GM19468 (cell line): ENCODE measurements around the gene EXTL1.
A peak's percentile ranks its signal among the peaks of the same experiment; 100 is the strongest.

Source experiments
- ATAC-seq: cut with Tn5 transposase; IDR thresholded peaks from one replicate; pipeline ENCODE4 v1.9.1; 2021; ENCODE audit warnings: mild to moderate bottlenecking, moderate library complexity, moderate number of reproducible peaks; ENCODE audit not compliant: unreplicated experiment; ENCODE audit errors: extremely low read depth

Gene EXTL1

GRCh38 chr1:26020941-26021646 lies 481 bp upstream of the EXTL1 start:
- no peak for ATAC-seq

DNA sequence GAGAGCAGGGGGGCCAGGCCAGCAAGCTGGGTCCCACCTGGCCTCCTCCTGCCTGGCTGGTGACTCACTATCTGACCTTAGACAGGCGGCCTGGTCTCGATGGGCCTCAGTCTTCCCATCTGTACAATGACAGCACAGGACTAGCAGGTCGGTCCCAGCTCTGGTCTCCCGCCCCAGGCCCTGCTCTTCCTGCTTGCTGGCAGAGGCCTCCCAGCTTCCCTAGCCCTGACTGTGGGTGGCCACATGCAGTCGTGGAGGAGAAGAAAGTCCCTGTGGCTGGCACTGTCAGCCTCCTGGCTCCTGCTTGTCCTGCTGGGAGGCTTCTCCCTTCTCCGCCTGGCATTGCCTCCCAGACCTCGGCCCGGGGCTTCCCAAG lies 817 bp downstream of the EXTL1 start:
- no peak for ATAC-seq

DNA sequence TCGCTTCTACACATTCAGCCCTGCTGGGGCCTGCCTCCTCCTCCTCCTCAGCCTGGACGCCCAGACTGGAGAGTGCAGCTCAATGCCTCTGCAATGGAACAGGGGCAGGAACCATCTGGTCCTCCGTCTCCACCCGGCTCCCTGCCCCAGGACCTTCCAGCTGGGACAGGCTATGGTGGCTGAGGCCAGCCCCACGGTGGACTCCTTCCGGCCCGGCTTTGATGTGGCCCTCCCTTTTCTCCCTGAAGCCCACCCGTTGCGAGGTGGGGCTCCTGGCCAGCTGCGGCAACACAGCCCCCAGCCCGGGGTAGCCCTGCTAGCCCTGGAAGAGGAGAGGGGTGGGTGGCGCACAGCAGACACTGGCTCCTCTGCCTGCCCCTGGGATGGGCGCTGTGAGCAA lies 1.4 kb downstream of the EXTL1 start:
- ATAC-seq, result no peak

- ATAC-seq, result no peak
Observed at GRCh38 chr1:26023826-26024225, 2.3 kb downstream of the EXTL1 start.

GRCh38 chr1:26025060-26025459 lies 3.5 kb downstream of the EXTL1 start:
- ATAC-seq, result no peak

- no peak for ATAC-seq
Observed at GRCh38 chr1:26025517-26025916, 3.9 kb downstream of the EXTL1 start.

GRCh38 chr1:26027716-26028489 lies 6.3 kb downstream of the EXTL1 start:
- no peak for ATAC-seq

DNA sequence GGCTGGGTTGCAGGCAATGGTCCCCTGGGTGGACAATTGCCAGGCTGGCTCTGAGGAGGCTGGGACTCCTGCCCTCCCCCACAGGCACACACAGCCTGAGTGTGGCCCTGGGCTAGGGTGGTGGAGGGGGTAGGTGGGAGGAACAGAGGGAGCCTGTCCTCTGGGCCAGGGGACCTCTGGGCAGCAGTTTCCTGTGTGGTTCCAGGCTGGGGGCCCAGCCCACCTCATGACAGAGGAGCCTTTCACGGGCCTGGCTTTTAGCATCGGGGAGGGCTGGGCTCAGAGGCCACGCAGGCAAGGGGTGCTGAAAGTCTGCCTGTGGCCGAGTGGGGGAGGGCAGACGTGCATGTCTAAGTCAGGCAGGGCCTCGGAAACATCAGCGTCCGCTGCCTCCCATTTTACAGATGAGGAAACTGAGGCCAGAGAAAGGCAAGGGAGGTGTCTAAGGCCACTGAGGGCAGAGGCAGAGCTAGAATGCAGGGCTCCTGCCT lies 7.0 kb downstream of the EXTL1 start:
- no peak for ATAC-seq

GRCh38 chr1:26029054-26029863 lies 7.7 kb downstream of the EXTL1 start:
- no peak for ATAC-seq

GRCh38 chr1:26029864-26030481 lies 8.4 kb downstream of the EXTL1 start:
- ATAC-seq, result no peak

GRCh38 chr1:26031196-26031595 lies 9.6 kb downstream of the EXTL1 start:
- no peak for ATAC-seq

GRCh38 chr1:26031611-26032220 lies 10.1 kb downstream of the EXTL1 start:
- no peak for ATAC-seq

- no peak for ATAC-seq
Observed at GRCh38 chr1:26032656-26033357, 11.2 kb downstream of the EXTL1 start.

DNA sequence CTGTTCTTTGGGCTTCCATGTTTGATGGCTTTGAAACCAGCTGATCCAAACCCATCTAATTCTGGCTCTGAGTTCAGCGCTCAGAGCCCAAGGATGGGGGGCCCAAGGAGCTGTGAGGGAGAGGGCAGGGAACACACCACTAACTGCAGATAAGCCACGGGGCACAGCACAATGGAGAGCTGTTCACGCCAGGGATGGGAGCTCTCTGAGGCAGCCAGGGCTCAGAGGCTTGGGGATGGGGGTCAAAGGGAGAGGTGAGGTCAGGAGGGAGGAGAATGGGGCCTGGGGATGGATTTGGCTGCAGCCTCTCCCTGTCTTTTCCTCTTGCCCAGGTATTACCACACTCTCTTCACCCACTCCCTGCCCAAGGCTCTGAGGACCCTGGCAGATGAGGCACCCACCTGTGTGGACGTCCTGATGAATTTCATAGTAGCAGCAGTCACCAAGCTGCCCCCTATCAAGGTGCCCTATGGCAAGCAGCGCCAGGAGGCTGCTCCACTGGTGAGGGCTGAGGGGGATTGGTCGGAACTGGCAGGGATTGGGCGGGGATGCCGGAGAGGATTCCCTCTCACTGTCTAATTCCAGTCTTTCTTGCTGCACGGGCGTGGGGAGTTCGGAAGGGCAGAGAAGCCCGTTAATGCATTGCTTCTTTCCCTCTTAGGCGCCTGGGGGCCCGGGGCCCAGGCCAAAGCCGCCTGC lies 13.1 kb downstream of the EXTL1 start:
- no peak for ATAC-seq

GRCh38 chr1:26035203-26035958 lies 13.8 kb downstream of the EXTL1 start:
- ATAC-seq, result peak; percentile 40

GRCh38 chr1:26035959-26036755 lies 14.6 kb downstream of the EXTL1 start:
- peak; percentile 51 for ATAC-seq

- no peak for ATAC-seq
Observed at GRCh38 chr1:26036756-26037281, 15.2 kb downstream of the EXTL1 start.
